ENCODE results near the gene RHOT1. TPM values are rescaled to one million over a fixed set of nuclear protein-coding genes. Genes with fewer than 3 reads are reported as not detected.
"Not testable (repeated sequence)": the region's sequence is repeated elsewhere in the genome, so short reads cannot be mapped to it uniquely, and the experiment has no call there.

RHOT1 gene
- total RNA-seq, 1 donor from 2014 or later = 48.6 TPM

DNA sequence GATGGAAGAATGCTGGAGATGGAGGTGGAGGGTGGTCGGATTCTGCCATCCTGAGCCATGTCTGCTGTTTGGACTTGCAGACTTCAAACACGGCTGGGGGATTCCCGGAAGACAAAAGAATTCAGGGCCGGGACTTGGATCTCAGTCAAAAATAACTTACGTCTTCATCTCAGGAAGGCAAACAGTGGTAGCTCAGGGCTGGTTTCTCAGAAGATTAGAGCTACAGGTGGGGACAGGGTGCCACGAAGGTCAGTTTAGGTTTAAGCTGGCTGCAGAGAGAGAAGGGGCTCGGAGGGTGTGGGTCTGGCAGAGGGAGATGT is 119.1 kb downstream of the RHOT1 start:
- no peaks in the 10 kb centered on the region for H3K36me3 ChIP-seq
- peak; percentile 22 for DNase-seq
- H3K27me3 ChIP-seq (ENCODE audit: low read depth) = peaks cover 25% of the 10 kb centered on the region
- H3K4me3 ChIP-seq = no peak overlapping the region
- intact Hi-C loops (cut with DNase I) = no loop called here
- no peaks in the 10 kb centered on the region for H3K9me3 ChIP-seq
- ATAC-seq = no peak
- H3K4me1 ChIP-seq = peaks cover 9% of the 10 kb centered on the region
- no peak overlapping the region for H3K27ac ChIP-seq
- TF ChIP-seq, protein P1, sequence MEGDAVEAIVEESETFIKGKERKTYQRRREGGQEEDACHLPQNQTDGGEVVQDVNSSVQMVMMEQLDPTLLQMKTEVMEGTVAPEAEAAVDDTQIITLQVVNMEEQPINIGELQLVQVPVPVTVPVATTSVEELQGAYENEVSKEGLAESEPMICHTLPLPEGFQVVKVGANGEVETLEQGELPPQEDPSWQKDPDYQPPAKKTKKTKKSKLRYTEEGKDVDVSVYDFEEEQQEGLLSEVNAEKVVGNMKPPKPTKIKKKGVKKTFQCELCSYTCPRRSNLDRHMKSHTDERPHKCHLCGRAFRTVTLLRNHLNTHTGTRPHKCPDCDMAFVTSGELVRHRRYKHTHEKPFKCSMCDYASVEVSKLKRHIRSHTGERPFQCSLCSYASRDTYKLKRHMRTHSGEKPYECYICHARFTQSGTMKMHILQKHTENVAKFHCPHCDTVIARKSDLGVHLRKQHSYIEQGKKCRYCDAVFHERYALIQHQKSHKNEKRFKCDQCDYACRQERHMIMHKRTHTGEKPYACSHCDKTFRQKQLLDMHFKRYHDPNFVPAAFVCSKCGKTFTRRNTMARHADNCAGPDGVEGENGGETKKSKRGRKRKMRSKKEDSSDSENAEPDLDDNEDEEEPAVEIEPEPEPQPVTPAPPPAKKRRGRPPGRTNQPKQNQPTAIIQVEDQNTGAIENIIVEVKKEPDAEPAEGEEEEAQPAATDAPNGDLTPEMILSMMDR (IDR thresholded peaks at IDR 0.05) = no peak

DNA sequence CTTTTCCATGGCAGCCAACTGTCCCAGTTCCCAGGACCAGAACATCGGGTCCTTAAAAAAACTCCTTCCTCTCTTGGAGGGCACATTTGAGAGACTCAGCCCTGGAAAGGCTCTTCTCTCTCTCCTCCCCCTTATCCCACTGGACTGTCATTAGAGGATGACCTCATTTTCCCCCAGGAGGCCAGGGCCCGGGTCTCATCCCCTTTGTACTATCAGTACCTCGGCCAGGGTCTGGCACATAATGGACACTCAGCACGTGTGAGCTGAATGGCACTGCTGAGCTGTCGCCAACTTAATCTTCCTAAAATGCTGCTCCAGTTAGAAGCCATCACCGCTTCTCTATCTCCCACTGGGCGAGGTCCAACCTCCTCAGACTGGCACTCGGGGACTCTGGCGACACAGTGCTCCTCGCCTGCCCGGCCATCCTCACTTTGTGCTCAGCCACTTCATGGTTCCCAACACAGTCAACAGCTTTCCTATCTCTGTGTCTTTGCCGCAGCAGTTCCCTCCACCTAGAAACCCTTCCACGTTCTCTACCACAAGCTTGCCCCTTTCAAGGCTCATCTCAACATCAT is 119.7 kb downstream of the RHOT1 start:
- TF ChIP-seq, protein P1 (IDR thresholded peaks at IDR 0.05) = no peak
- no peaks in the 10 kb centered on the region for H3K9me3 ChIP-seq
- no peak overlapping the region for H3K4me3 ChIP-seq
- intact Hi-C loops (cut with DNase I) = no loop called here
- H3K27ac ChIP-seq = no peak overlapping the region
- ATAC-seq (no peak), DNase-seq (peak; percentile 30)
- H3K27me3 ChIP-seq (ENCODE audit: low read depth) = peaks cover 31% of the 10 kb centered on the region
- no peaks in the 10 kb centered on the region for H3K36me3 ChIP-seq
- H3K4me1 ChIP-seq = peaks cover 15% of the 10 kb centered on the region

DNA sequence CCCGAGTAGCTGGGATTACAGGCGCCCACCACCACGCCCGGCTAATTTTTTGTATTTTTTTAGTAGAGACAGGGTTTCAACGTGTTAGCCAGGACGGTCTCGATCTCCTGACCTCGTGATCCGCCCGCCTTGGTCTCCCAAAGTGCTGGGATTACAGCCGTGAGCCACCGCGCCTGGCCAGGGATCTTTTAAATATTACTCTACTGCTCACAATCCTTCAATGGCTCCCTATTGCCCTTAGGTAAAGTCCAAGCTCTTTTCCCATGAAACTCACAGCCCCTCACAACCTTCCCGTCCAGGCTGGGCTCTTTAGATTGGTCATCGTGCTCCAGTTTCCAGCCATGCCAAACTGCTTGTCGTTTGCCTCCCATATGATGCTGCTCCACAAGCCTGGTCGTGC is 121.2 kb downstream of the RHOT1 start:
- ATAC-seq; DNase-seq; H3K9me3 ChIP-seq; H3K4me3 ChIP-seq; H3K36me3 ChIP-seq; H3K27ac ChIP-seq; intact Hi-C loops (cut with DNase I): not testable (repeated sequence)
- H3K27me3 ChIP-seq (ENCODE audit: low read depth) = peaks cover 46% of the 10 kb centered on the region
- H3K4me1 ChIP-seq = peaks cover 24% of the 10 kb centered on the region

DNA sequence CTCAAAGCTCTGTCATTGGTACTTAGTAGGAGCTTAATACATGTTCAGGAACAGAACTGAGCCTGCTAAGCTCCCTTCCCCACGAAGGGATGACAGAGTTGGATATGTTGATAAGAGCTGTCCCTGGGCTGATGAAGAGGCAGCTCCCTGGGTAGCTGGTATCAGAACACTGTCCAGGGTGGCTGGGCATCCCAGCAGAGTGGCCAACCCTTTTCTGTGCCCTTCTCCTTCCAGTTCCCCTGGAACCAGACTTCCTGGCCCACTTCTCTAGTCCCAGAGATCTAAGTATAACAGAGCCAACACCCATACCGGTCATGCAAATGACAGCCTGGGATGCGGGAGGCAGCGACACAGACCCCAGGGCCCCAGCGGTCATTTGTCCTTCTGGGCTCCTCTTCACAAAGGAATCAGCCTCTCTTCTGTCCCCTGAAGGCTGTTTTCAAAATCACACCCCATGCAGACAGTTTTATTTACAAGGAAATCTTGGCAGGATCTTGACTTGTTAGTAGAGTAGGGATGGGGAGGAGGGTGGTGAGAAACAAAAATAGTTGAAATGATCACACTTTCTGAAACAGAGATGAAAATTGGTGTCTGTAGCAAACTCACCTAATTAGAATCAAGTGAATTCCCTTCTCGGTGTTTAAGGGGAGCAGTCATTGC is 122.0 kb downstream of the RHOT1 start:
- Histone ChIP-seq H3K27ac (no peak overlapping the region), H3K4me1 (peaks cover 24% of the 10 kb centered on the region), H3K36me3 (no peaks in the 10 kb centered on the region), H3K4me3 (no peak overlapping the region), H3K9me3 (no peaks in the 10 kb centered on the region), H3K27me3 (ENCODE audit: low read depth) (peaks cover 54% of the 10 kb centered on the region)
- intact Hi-C loops (cut with DNase I) = no loop called here
- TF ChIP-seq, protein P1 (IDR thresholded peaks at IDR 0.05) = no peak
- no peak for ATAC-seq
- peak; percentile 10 for DNase-seq

DNA sequence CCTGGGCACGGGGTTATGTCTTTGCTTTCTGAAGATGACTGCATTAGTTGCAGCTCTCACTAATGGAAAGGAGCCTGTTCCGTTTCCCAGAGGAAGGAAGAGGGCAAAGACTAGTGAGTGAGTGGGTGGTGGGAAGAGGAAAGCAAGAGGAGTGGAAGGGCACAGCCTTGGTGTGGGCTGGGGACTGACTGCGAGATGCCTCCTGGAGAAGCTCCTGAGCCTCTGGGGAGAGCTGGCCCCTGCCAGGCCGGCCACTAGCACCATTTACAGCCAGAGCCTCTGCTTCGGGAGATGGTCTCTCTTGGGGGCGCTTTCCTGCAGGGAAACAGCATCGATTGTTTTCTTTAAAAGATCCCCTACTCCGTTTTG is 122.5 kb downstream of the RHOT1 start:
- Histone ChIP-seq H3K4me3 (peak overlapping the region; percentile 66), H3K36me3 (no peaks in the 10 kb centered on the region), H3K27ac (no peak overlapping the region), H3K27me3 (ENCODE audit: low read depth) (peaks cover 57% of the 10 kb centered on the region), H3K9me3 (no peaks in the 10 kb centered on the region), H3K4me1 (peaks cover 24% of the 10 kb centered on the region)
- ATAC-seq = no peak
- intact Hi-C loops (cut with DNase I) = no loop called here
- peak; percentile 37 for DNase-seq
- TF ChIP-seq, protein P1 (IDR thresholded peaks at IDR 0.05) = no peak

DNA sequence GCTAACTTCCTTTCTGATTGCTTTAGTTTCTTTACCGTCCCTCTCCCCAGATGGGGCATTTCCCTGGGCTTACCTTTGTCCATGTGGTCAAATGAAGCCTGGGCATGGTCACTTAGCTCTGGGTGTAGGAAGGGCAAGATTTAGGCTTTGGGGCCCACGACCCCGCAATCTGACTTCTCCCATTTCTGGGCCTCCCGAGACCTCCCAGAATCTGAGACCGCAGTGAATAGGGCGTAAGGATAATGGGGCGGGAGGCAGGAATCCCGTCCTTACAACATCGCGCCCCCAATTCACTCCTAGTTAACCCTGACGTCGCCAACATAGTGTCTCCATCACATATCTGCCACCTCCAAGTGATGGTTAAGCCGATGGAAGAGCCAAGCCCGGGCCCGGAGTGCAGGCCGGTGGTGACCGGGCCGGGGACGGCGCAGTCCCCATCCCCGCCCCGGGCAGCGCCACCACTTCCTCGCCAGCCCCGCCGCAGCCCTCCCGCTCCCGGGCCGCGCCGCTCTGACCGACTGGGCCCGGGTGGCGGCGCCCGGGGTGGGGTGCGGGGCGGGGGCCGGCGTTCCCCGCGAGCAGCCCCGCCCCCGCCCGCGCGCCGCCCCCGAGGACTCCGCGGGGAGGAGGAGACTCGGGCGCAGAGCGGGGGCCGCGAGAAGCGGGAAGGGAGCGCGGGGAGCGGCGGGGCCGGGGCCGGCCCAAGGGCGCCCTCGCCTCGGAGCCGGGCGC is 123.1 kb downstream of the RHOT1 start, which contains the start of gene RHBDL3:
RHBDL3 (plus strand) TSS at position 641 of the 732 bp plus-strand sequence. CDS start 358 bp downstream, outside the sequence.
- TF ChIP-seq, protein P1 (IDR thresholded peaks at IDR 0.05) = no peak
- peak; percentile 43 for DNase-seq
- intact Hi-C loops (cut with DNase I) = no loop called here
- Histone ChIP-seq H3K4me3 (peak within 1 kb of the TSS; percentile 66), H3K4me1 (peaks cover 24% of the 10 kb centered on the region), H3K27me3 (ENCODE audit: low read depth) (peaks cover 60% of the 10 kb centered on the region), H3K27ac (no peak within 1 kb of the TSS), H3K9me3 (no peaks in the 10 kb centered on the region), H3K36me3 (no peaks in the 10 kb centered on the region)
- ATAC-seq = peak; percentile 41 to 47

Data from lower lobe of right lung (tissue), 2 donors.